NOMO-1 treated with DMSO at 0.1 percent for 48 hours (cell line): Measurements from ENCODE around the gene CCT3.
"Not testable (repeated sequence)": the region's sequence is repeated elsewhere in the genome, so short reads cannot be mapped to it uniquely, and the experiment has no call there.

Source experiments
- DNase-seq: peaks from one replicate; lab custom pipeline; 2025; ENCODE audit not compliant: unreplicated experiment; lab: John Stamatoyannopoulos, UW

CCT3 gene

GRCh38 chr1:156338180-156338976 is at the start of gene CCT3, which contains the start of gene TSACC:
Gene CCT3 (minus strand): TSS chr1:156338292. CDS start chr1:156338184, 108 bp downstream.
Gene TSACC (plus strand): TSS chr1:156338526. CDS start chr1:156339758, 1,232 bp downstream.
- peak; percentile 99 for DNase-seq

DNA sequence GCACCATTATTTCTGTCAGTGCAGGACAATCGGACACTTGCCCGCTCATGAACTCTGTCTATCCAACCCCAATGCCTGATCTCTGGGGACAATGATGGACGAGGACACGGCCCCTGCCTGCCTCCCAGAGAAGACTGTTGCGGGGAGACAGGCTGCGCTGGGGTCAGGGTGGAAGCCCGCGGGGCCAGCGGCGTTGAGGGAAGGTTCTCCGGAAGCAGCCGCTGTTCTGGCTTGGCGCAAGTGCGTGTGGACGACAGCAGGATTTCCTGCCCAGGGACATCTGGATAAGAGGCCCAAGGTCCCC is 49.7 kb upstream of the CCT3 start:
- DNase-seq, result no peak

- DNase-seq, result no peak
Observed at GRCh38 chr1:156386949-156387869, 49.1 kb upstream of the CCT3 start.

DNA sequence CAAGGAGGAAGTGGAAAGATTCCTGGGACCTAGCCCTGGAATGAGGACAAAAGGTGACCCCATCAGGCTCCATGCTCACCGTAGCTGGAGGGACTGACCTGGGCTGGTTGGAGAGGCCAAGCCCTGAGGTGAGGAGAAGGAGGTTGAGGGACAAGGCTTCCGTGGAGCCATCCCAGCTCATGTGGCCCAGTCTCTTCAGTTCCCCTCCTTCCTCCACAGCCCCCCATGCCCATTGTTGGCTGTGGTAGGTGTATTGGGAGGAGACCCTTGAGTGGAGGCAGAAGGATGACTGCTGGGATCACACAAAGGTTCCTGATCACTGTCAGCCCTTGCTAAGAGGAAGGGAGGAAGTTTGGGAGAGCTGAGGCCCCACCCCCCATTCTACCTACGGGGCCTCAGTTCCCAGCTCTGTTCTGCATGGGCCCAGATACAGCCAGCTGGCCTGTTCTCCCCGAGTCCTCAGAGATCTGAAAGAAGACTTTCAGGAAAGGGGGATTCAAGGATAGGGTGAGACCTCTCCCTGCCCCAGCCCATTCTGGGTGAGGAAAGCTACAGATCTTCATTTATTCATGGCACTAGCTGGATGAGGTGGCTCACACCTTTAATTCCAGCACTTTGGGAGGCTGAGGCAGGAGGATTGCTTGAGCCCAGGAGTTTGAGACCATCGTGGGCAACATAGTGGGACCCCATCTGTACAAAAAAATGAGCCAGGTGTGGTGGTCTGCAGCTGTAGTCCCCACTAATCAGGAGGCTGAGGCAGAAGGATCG is 48.2 kb upstream of the CCT3 start:
- no peak for DNase-seq

- peak; percentile 60 for DNase-seq
Observed at GRCh38 chr1:156385534-156386031, 47.5 kb upstream of the CCT3 start.

DNA sequence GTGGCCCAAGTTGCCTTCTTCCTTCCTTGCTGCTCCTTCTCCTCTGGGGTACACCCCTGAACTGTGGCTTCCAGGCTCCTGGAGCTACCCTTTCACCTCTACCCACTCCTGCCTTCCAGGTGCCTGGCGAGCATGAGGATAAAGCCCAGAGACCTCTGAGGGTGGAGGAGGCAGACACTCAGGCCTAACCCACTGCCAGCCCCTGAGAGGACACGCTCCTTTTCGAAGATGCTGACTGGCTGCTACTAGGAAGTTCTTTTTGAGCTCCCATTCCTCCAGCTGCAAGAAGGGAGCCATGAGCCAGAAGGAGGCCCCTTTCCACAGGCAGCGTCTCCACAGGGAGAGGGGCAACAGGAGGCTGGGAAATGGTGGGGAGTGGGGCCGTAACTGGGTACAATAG is 46.6 kb upstream of the CCT3 start:
- DNase-seq, result no peak

GRCh38 chr1:156384007-156384406 is 45.9 kb upstream of the CCT3 start:
- peak; percentile 44 for DNase-seq

- DNase-seq, result peak; percentile 29
Observed at GRCh38 chr1:156383023-156383422, 44.9 kb upstream of the CCT3 start.

GRCh38 chr1:156382561-156382960 is 44.5 kb upstream of the CCT3 start:
- no peak for DNase-seq

DNA sequence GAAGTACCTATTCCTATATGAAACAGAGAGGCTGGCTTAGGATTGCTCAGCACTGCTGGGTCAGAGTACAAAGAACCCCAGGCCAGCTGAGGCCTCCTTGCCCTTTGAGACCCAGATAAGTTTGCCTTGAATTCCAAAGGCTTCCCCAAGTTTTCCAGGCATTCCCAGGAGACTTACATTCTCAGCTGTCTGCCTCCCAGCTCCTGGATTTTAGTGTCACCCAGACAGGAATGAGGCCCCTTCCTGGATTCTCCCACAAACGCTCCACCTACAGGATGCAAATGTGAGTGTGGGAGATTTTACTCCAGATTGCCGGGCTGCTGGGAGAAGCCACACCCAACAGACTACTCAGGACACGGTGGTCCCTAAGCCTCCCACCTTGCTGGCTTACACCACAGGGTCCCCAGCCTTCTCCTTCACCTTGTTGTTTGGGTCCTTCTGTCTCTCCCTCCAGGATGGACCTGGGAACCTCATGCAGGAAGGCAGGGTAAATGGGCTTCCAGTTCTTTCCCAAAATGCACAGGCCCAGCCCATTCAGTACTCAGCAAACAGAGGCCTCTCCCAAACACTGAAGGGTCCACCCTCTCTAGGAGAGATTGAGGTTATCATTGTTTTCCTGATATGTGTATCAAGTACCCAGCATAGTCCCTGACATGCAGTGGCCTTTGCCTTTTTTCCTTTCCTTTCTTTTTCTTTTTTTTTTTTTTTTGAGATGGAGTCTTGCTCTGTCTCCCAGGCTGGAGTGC is 41.5 kb upstream of the CCT3 start:
- no peak for DNase-seq

- no peak for DNase-seq
Observed at GRCh38 chr1:156378557-156378956, 40.5 kb upstream of the CCT3 start.

- peak; percentile 30 for DNase-seq
Observed at GRCh38 chr1:156376958-156377919, 39.1 kb upstream of the CCT3 start.

DNA sequence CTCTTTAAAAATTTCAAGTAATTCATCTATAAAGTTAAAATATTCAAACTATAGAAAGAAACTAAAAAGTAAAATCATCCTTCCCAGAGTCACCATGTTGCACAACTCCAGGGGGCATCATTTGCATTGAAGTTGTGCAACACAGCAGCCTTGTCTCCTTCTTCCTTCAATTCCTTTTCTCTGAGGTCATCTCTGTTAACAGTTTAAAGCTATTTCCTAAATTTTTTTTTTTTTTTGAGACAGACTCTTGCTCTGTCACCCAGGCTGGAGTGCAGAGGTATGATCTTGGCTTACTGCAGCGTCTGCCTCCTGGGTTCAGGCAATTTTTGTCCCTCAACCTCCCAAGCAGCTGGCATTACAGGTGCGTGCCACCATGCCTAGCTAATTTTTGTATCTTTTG is 38.1 kb upstream of the CCT3 start:
- DNase-seq, result peak; percentile 69

GRCh38 chr1:156373546-156373945 is 35.5 kb upstream of the CCT3 start:
- no peak for DNase-seq

DNA sequence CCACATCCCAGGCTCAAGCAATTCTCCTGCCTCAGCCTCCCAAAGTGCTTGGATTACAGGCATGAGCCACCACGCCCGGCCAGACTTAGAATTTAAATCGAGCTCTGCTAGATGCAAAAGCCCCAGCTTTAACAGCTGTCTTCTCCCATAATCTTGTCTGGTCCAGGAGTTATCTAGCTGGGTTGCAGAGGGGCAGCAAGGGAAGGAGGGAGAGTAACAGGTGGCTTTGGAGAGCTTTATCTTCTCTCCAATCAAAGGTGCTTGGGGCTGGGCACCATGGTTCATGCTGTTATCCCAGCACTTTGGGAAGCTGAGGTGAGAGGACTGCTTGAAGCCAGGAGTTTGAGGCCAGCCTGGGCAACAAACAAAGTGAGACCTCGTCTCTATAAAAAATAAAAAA is 34.8 kb upstream of the CCT3 start:
- no peak for DNase-seq

DNA sequence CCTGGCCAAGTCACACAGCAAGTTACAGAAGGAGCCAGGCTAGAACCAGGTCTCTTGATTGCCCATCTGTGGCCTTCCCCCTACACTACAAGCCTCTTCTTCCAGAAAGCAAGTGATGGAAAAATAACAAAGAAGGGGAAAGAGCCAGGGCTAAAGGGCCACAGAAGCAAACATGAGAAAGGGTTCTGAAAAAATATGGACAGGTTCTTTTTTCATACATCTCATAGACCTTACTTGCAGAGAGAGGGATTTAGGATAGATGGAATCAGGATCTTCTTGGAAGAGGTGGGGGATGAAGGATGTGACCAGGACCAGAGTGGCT is 34.1 kb upstream of the CCT3 start:
- no peak for DNase-seq

DNA sequence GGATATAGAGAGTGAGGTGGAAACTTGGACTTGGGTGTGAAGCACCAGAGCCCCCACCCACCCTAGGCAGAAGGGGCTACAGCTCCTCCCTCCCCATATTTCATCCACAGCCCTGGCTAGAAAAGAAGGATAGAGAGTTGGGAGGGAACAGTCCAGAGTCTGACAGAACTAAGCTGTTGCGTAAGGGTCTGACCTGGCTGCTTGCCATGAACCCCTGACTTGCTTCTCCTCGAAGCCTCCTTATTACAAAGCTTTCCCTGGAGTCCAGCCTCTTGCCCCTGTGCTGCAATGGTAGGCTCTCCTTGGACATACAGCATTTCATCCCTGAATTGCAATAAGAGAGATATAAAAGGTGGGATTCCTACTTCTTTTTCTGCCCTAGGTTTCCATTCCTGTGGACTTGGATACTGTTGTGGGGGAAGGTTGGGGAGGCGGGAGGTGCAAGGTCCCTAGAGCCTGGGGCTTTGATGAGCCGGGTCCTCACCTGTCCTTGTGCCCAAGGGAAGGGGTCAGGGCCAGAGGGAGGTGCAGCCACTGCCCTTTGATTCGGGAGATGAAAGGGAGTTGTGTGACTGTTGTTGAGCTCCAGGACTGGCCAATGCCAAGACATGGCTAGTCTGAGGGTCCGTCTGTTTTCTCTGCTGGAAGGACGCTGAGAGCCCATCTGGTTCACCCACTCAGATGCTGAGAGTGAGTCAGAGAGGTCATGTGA is 33.6 kb upstream of the CCT3 start:
- peak; percentile 54 for DNase-seq

- DNase-seq, result not testable (repeated sequence)
Observed at GRCh38 chr1:156369685-156370286, 31.7 kb upstream of the CCT3 start.
